Left hindlimb (tissue), 1 donor: ENCODE results near the gene CLCN3.
A peak's percentile ranks its signal among the peaks of the same experiment; 100 is the strongest.
"Not testable (repeated sequence)": the region's sequence is repeated elsewhere in the genome, so short reads cannot be mapped to it uniquely, and the experiment has no call there.

Experiments used
- DNase-seq: peaks from one replicate; pipeline ENCODE4 v3.0.0-alpha.2; 2018

The CLCN3 gene

GRCh38 chr4:169619958-169620879, at the start of gene CLCN3:
Gene CLCN3, plus strand, starts transcription at chr4:169620578. Its CDS starts 15,351 bp downstream, at chr4:169635929.
- DNase-seq: peak; percentile 98

GRCh38 chr4:169571012-169571411, 49.4 kb upstream of the CLCN3 start:
- DNase-seq: not testable (repeated sequence)

GRCh38 chr4:169571435-169571834, 48.9 kb upstream of the CLCN3 start:
- no peak for DNase-seq

- no peak for DNase-seq
Observed at GRCh38 chr4:169573889-169574288, 46.5 kb upstream of the CLCN3 start.

- DNase-seq: no peak
Observed at GRCh38 chr4:169582203-169582602, 38.2 kb upstream of the CLCN3 start.

GRCh38 chr4:169582706-169583105, 37.7 kb upstream of the CLCN3 start:
- DNase-seq: no peak

- DNase-seq: no peak
Observed at GRCh38 chr4:169583563-169583962, 36.8 kb upstream of the CLCN3 start.

GRCh38 chr4:169593050-169593560, 27.3 kb upstream of the CLCN3 start:
- no peak for DNase-seq

GRCh38 chr4:169594560-169595195, 25.7 kb upstream of the CLCN3 start:
- DNase-seq: no peak

GRCh38 chr4:169601016-169601771, 19.2 kb upstream of the CLCN3 start:
- no peak for DNase-seq

- no peak for DNase-seq
Observed at GRCh38 chr4:169603312-169603711, 17.1 kb upstream of the CLCN3 start.

- DNase-seq: no peak
Observed at GRCh38 chr4:169604131-169604900, 16.1 kb upstream of the CLCN3 start.

GRCh38 chr4:169604903-169605331, 15.5 kb upstream of the CLCN3 start:
- no peak for DNase-seq

GRCh38 chr4:169611157-169611556, 9.2 kb upstream of the CLCN3 start:
- no peak for DNase-seq

GRCh38 chr4:169611991-169612870, 8.1 kb upstream of the CLCN3 start, which contains the start of gene NEK1:
Gene NEK1, minus strand, starts transcription at chr4:169612583. Its CDS starts 9,953 bp downstream, at chr4:169602630.
- peak; percentile 93 for DNase-seq

- peak; percentile 69 for DNase-seq
Observed at GRCh38 chr4:169612871-169613859, 7.2 kb upstream of the CLCN3 start.

- DNase-seq: no peak
Observed at GRCh38 chr4:169615467-169616106, 4.8 kb upstream of the CLCN3 start.

GRCh38 chr4:169616846-169617245, 3.5 kb upstream of the CLCN3 start:
- no peak for DNase-seq

GRCh38 chr4:169617306-169617705, 3.1 kb upstream of the CLCN3 start:
- no peak for DNase-seq
